GM06990 (cell line): Measurements from ENCODE around the gene MLPH.

ENCODE experiments used
- DNase-seq: peaks from one replicate; pipeline ENCODE4 v3.0.0-alpha.2; 2011; ENCODE audit not compliant: insufficient read length; ENCODE audit errors: extremely low read depth
- H3K27me3 ChIP-seq: replicated peaks from 2 replicates; pipeline ENCODE4 v1.6.0; 2011; ENCODE audit warnings: low read length; ENCODE audit not compliant: control insufficient read depth, insufficient read depth
- H3K36me3 ChIP-seq: 2 replicates; pipeline ENCODE4 v1.5.1; 2011; ENCODE audit warnings: low read length; ENCODE audit not compliant: control insufficient read depth, insufficient read depth
- H3K4me3 ChIP-seq: replicated peaks from 2 replicates; pipeline ENCODE4 v1.5.1; 2011; ENCODE audit warnings: low read depth, mild to moderate bottlenecking, control low read depth, low read length
- CTCF ChIP-seq: IDR thresholded peaks from 2 replicates; pipeline ENCODE4 v1.5.1; 2011; ENCODE audit warnings: low read length, control low read depth, mild to moderate bottlenecking, inconsistent platforms; ENCODE audit not compliant: insufficient read depth, poor library complexity, severe bottlenecking

MLPH gene

DNA sequence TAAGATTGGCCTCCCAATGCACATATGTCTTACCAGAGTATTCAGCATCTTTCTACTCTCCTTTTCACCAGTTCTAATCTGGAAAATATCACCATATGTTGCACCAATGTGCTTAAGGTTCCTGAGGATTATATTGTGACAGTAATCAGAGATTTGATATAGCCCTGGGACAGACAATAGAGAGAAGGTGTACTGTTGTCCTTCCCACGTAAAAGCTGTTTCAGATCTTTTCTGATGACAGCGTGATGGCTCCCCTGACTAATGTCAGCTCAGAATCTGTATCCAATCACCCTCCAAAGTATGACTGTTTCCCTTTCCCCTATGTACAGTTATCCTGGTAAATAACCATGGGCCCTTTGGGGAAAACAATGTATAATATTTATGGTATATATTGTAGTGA is 9.0 kb upstream of the MLPH start:
- no peak for TF ChIP-seq CTCF
- Histone ChIP-seq H3K36me3 (no peaks in the 10 kb centered on the region), H3K27me3 (peaks cover 6% of the 10 kb centered on the region; the same call in 1 of the 2 replicates), H3K4me3 (no peak overlapping the region)
- DNase-seq: no peak

GRCh38 chr2:237478979-237479378 is 8.1 kb upstream of the MLPH start:
- Histone ChIP-seq H3K27me3 (peaks cover 6% of the 10 kb centered on the region; the same call in 1 of the 2 replicates), H3K36me3 (no peaks in the 10 kb centered on the region), H3K4me3 (no peak overlapping the region)
- no peak for TF ChIP-seq CTCF
- DNase-seq: no peak

- Histone ChIP-seq H3K27me3 (peaks cover 6% of the 10 kb centered on the region; the same call in 1 of the 2 replicates), H3K36me3 (no peaks in the 10 kb centered on the region), H3K4me3 (no peak overlapping the region)
- no peak for TF ChIP-seq CTCF
- no peak for DNase-seq
Measured at GRCh38 chr2:237479747-237480146, 7.3 kb upstream of the MLPH start.

- Histone ChIP-seq H3K4me3 (no peak overlapping the region), H3K36me3 (no peaks in the 10 kb centered on the region), H3K27me3 (peaks cover 6% of the 10 kb centered on the region; the same call in 1 of the 2 replicates)
- TF ChIP-seq CTCF: no peak
- DNase-seq: no peak
Measured at GRCh38 chr2:237480556-237480955, 6.5 kb upstream of the MLPH start.

DNA sequence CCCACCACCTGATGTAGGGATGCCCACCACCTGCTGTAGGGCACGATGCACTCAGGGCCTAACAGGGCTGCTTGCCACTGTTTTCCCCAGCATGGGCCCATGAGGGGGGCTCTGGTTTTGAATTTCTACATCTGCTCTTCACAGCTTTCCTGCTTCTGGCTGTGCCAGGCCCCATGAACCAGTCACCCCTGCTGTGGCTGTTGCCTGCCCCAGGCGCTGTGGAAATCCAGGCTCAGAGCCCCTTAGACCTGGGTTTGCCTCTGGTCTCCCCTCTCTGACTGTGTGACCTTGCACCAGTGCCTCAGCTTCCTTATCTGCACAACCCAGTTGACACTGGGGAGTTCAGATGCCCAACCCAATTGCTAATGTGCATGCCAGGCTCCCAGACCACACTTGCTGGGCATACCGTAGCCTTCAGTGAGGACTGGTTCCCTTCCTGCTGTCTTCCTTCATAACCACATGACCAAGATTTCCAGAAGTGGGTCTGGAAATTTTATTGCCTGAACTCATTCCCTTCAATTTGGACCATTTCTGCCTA is 6.0 kb upstream of the MLPH start:
- no peak for DNase-seq

More for the DNA sequence above, 6.0 kb upstream of the MLPH start:
- H3K27me3 ChIP-seq: peaks cover 6% of the 10 kb centered on the region; the same call in 1 of the 2 replicates
- no peaks in the 10 kb centered on the region for H3K36me3 ChIP-seq
- H3K4me3 ChIP-seq: no peak overlapping the region
- no peak for TF ChIP-seq CTCF
